Keratinocyte (primary cell): Measurements from ENCODE around the gene ATP5F1E. TPM values are rescaled to one million over a fixed set of nuclear protein-coding genes. Genes with fewer than 3 reads are reported as not detected.

Source experiments
- DNase-seq: peaks from one replicate; pipeline ENCODE4 v3.0.0-alpha.2; 2011; ENCODE audit warnings: low read depth, missing footprints, low spot score
- FAIRE-seq: peaks from 2 replicates; lab custom pipeline; 2011; peaks lifted over from hg19 to GRCh38; lab: Jason Lieb, UNC
- H2AFZ ChIP-seq: 2 replicates; pipeline ENCODE4 v1.6.0; 2012; ENCODE audit warnings: low read length, control low read depth, inconsistent platforms; ENCODE audit not compliant: control insufficient read depth
- H3K27ac ChIP-seq: 2 replicates; pipeline ENCODE4 v1.5.1; 2011; ENCODE audit warnings: low read length; ENCODE audit not compliant: control insufficient read depth, insufficient read depth
- H3K27me3 ChIP-seq: 3 replicates; pipeline ENCODE4 v1.6.0; 2011; ENCODE audit warnings: low read length; ENCODE audit not compliant: control insufficient read depth, insufficient read depth; ENCODE audit errors: extremely low read depth
- H3K36me3 ChIP-seq, 2 experiments: 2 replicates in 1 of 2; 3 replicates in 1 of 2; pipeline ENCODE4 v1.5.1; 2011; ENCODE audit warnings: low read length in 2 of 2, mild to moderate bottlenecking in 1 of 2; ENCODE audit not compliant: control insufficient read depth in 2 of 2, insufficient read depth in 2 of 2; ENCODE audit errors: extremely low read depth in 1 of 2
- H3K4me1 ChIP-seq: 3 replicates; pipeline ENCODE4 v1.5.1; 2011; ENCODE audit warnings: low read length; ENCODE audit not compliant: control insufficient read depth, insufficient read depth; ENCODE audit errors: extremely low read depth
- H3K4me2 ChIP-seq: 3 replicates; pipeline ENCODE4 v1.6.0; 2011; ENCODE audit warnings: low read depth, low read length; ENCODE audit not compliant: control insufficient read depth, insufficient read depth; ENCODE audit errors: extremely low read depth
- H3K4me3 ChIP-seq, 3 experiments: fragments of 200-600 bp in 1 of 3; sonication (generic) in 1 of 3; 2 replicates in 2 of 3; 3 replicates in 1 of 3; pipeline ENCODE4 v1.5.1; 2011 to 2016; ENCODE audit warnings: low read length in 3 of 3, mild to moderate bottlenecking in 3 of 3, control low read depth in 2 of 3, inconsistent platforms in 1 of 3, low read depth in 1 of 3, mixed read lengths in 1 of 3, mixed run types in 1 of 3, moderate library complexity in 1 of 3; ENCODE audit not compliant: control insufficient read depth in 2 of 3, insufficient read depth in 2 of 3; ENCODE audit errors: extremely low read depth in 1 of 3
- H3K79me2 ChIP-seq: 2 replicates; pipeline ENCODE4 v1.6.0; 2012; ENCODE audit warnings: low read length; ENCODE audit not compliant: control insufficient read depth, insufficient read depth
- H3K9ac ChIP-seq: 3 replicates; pipeline ENCODE4 v1.6.0; 2011; ENCODE audit warnings: low read length; ENCODE audit not compliant: control insufficient read depth, insufficient read depth; ENCODE audit errors: extremely low read depth
- H3K9me1 ChIP-seq: 3 replicates; pipeline ENCODE4 v1.6.0; 2011; ENCODE audit warnings: low read length; ENCODE audit not compliant: control insufficient read depth, insufficient read depth; ENCODE audit errors: extremely low read depth
- H3K9me3 ChIP-seq: 2 replicates; pipeline ENCODE4 v1.5.1; 2012; ENCODE audit warnings: low read depth, low read length; ENCODE audit not compliant: control insufficient read depth
- H4K20me1 ChIP-seq: 3 replicates; pipeline ENCODE4 v1.6.0; 2011; ENCODE audit warnings: low read length; ENCODE audit not compliant: control insufficient read depth, insufficient read depth; ENCODE audit errors: extremely low read depth
- CTCF ChIP-seq, 3 experiments: IDR thresholded peaks in 1 of 3; conservative IDR thresholded peaks in 1 of 3; optimal IDR thresholded peaks in 1 of 3; 2 replicates in 2 of 3; 3 replicates in 1 of 3; pipeline versions ENCODE3 to v1.5.1; 2011; ENCODE audit warnings: low read length in 3 of 3, mild to moderate bottlenecking in 3 of 3, moderate library complexity in 2 of 3, control low read depth in 1 of 3, inconsistent platforms in 1 of 3; ENCODE audit not compliant: insufficient read depth in 2 of 3; ENCODE audit errors: extremely low read depth in 1 of 3
- EZH2 ChIP-seq: IDR thresholded peaks from one replicate; pipeline ENCODE4 v1.6.1; 2012; ENCODE audit warnings: inconsistent platforms, mild to moderate bottlenecking, low read length, moderate library complexity
- dilution Hi-C: fragments of 300-500 bp; cut with MboI; formaldehyde crosslinking; loops from one replicate; pipeline ENCODE4 v1.7.0; 2020; ENCODE audit warnings: low sequenced_read_pairs; ENCODE audit not compliant: extremely low pct_ligation_motif_present
- polyA plus RNA-seq, 5 experiments: library from polyadenylated mRNA; depleted of rRNA in 3 of 5; stranded (reverse) in 3 of 5; stranded (forward) in 1 of 5; unstranded in 1 of 5; fragments of >200 nt; gene quantifications; 1 replicate in 1 of 5; 2 replicates in 3 of 5; 3 replicates in 1 of 5; pipeline versions ENCODE4 v1.2.1 to v1.2.3, GENCODE V29; 2011 to 2012; ENCODE audit warnings: missing spikeins in 2 of 5, low read depth in 1 of 5, low replicate concordance in 1 of 5

The ATP5F1E gene
- polyA plus RNA-seq, 1 donor (not counting 4 experiments of a cell fraction or from before 2014, with no cell fraction given), result 99.7 TPM

- Histone ChIP-seq H4K20me1 (no peaks in the 10 kb centered on the region), H3K79me2 (peaks cover 16% of the 10 kb centered on the region), H3K36me3 (peaks cover 8 to 18% of the 10 kb centered on the region in 2 experiments), H3K27me3 (no peaks in the 10 kb centered on the region), H3K9ac (peak overlapping the region; percentile 85), H3K9me3 (no peaks in the 10 kb centered on the region), H3K27ac (no peak overlapping the region), H3K9me1 (no peaks in the 10 kb centered on the region), H3K4me2 (peak overlapping the region; percentile 93), H3K4me3 (peak overlapping the region; percentile 63 to 81 (median 80)), H2AFZ (no peak overlapping the region), H3K4me1 (peaks cover 24% of the 10 kb centered on the region)
- TF ChIP-seq EZH2 (no peak), CTCF (optimal IDR thresholded peaks at IDR 0.05 in 1 of 3, IDR thresholded peaks at IDR 0.05 in 1 of 3, conservative IDR thresholded peaks at IDR 0.05 in 1 of 3; ENCODE audit: extremely low read depth in 1 of 3, insufficient read depth in 2 of 3, low read length in 3 of 3) (no peak)
- dilution Hi-C loops, result no loop called here
- DNase-seq, result no peak
- no peak for FAIRE-seq
Observed at GRCh38 chr20:59005523-59006166, 26.5 kb downstream of the ATP5F1E start.

GRCh38 chr20:59004763-59005522, 27.2 kb downstream of the ATP5F1E start:
- dilution Hi-C loops, result no loop called here
- no peak overlapping the region for H3K9ac ChIP-seq
- H3K36me3 ChIP-seq, result peaks cover 8 to 20% of the 10 kb centered on the region in 2 experiments
- H3K9me1 ChIP-seq, result no peaks in the 10 kb centered on the region
- H3K4me2 ChIP-seq, result no peak overlapping the region
- H2AFZ ChIP-seq, result no peak overlapping the region
- no peak for DNase-seq
- H3K4me1 ChIP-seq, result peaks cover 17% of the 10 kb centered on the region
- H4K20me1 ChIP-seq, result no peaks in the 10 kb centered on the region
- no peak overlapping the region for H3K4me3 ChIP-seq
- no peak overlapping the region for H3K27ac ChIP-seq
- no peaks in the 10 kb centered on the region for H3K27me3 ChIP-seq
- FAIRE-seq, result no peak
- peaks cover 16% of the 10 kb centered on the region for H3K79me2 ChIP-seq
- TF ChIP-seq CTCF (optimal IDR thresholded peaks at IDR 0.05 in 1 of 3, IDR thresholded peaks at IDR 0.05 in 1 of 3, conservative IDR thresholded peaks at IDR 0.05 in 1 of 3; ENCODE audit: extremely low read depth in 1 of 3, insufficient read depth in 2 of 3, low read length in 3 of 3) (no peak), EZH2 (no peak)
- H3K9me3 ChIP-seq, result no peaks in the 10 kb centered on the region
